ENCODE results near the gene ZNF300. TPM values are rescaled to one million over a fixed set of nuclear protein-coding genes. Genes with fewer than 3 reads are reported as not detected.
A peak's percentile ranks its signal among the peaks of the same experiment; 100 is the strongest.

ZNF300 gene
- total RNA-seq (2014; rRNA removed), result 0.18 TPM in 1 of 2 replicates, not detected in the other
- percentile 21 among the genes with signal in this experiment for Bru-seq, nascent RNA
- BruChase-seq, experiment 1, labeled RNA remaining after a 6-hour chase, result percentile 31 among the genes with signal in this experiment
- percentile 28 among the genes with signal in this experiment for BruChase-seq, experiment 2, labeled RNA remaining after a 2-hour chase
- long read RNA-seq, result 0 reads

DNA sequence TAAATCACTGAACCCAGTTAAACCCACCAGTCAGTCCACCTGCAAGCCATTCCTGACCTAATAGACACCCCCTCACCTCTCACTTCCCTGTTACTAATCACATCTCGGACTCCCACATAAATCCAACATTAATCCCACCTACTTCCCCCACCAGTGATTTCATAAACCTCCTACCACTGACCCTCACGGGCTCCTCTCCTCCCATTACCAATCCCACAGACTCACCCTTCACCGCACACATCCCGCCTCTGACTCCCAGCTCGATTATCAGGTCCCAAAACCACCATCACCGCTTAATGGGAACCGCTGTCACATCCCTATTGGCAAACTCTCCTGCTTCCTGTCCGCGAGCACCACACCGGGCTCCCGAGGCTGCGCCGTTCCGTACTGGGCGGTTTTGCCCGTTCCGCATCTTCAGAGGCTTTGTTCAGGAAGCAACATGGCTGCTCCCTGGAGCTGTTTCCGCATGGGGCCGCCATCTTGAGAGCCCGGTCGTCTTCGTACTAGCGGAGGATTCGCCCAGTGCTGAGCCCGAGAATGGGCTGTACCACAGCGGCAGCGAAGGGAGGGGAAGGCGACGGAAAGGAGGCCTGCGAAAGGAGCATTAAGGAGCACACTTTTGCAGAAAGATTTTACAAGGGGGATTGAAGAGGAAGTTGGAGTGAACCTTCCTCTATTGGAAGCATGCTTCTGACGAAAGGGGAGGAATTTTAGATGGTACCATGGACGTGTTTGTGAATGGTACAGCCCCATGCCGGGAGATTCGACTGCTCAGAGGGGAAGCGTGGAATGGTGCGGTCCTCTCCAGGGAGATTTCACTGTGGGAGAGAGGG lies at the start of gene ZNF300:
ZNF300 (minus strand) TSS at position 502 of the 833 bp plus-strand sequence. CDS start 1,825 bp downstream, outside the sequence.
- BruUV-seq (replicated peaks), result no TSS peak
- Histone ChIP-seq H3K27ac (ENCODE audit: low read length) (no peak within 1 kb of the TSS), H3K9me3 (ENCODE audit: low read length) (peaks cover 71% of the 10 kb centered on the region), H3K4me2 (ENCODE audit: low read length) (no peak within 1 kb of the TSS), H3K79me2 (ENCODE audit: low read length) (no peaks in the 10 kb centered on the region), H2AFZ (ENCODE audit: low read length) (0 out of 2 replicates have a peak within 1 kb of the TSS, but pooled peaks have one; percentile 10), H3K4me3 (ENCODE audit: low read length) (no peak within 1 kb of the TSS), H3K9me2 (replicated peaks; ENCODE audit: low read length) (no peaks in the 10 kb centered on the region), H3K4me1 (ENCODE audit: insufficient read depth, low read length) (no peaks in the 10 kb centered on the region), H3F3A (ENCODE audit: low read length, unreplicated experiment) (no peaks in the 10 kb centered on the region), H3K36me3 (ENCODE audit: low read depth, low read length) (no peaks in the 10 kb centered on the region), H3K27me3 (ENCODE audit: low read length) (no peaks in the 10 kb centered on the region), H4K20me1 (ENCODE audit: low read length) (no peaks in the 10 kb centered on the region), H3K9ac (ENCODE audit: low read length) (no peak within 1 kb of the TSS)
- intact Hi-C loops (cut with micrococcal nuclease), result no loop called here
- ATAC-seq, result no peak
- ChIA-PET POLR2A (ENCODE audit: unreplicated experiment) (no interaction called here), CTCF (no interaction called here)
- no peak for DNase-seq
- TF ChIP-seq EZH2 (IDR thresholded peaks at IDR 0.05; ENCODE audit: low read length, unreplicated experiment) (no peak), EZH2phosphoT487 (IDR thresholded peaks at IDR 0.05; ENCODE audit: borderline replicate concordance, low read length) (no peak)
- TF ChIP-seq, protein P1, sequence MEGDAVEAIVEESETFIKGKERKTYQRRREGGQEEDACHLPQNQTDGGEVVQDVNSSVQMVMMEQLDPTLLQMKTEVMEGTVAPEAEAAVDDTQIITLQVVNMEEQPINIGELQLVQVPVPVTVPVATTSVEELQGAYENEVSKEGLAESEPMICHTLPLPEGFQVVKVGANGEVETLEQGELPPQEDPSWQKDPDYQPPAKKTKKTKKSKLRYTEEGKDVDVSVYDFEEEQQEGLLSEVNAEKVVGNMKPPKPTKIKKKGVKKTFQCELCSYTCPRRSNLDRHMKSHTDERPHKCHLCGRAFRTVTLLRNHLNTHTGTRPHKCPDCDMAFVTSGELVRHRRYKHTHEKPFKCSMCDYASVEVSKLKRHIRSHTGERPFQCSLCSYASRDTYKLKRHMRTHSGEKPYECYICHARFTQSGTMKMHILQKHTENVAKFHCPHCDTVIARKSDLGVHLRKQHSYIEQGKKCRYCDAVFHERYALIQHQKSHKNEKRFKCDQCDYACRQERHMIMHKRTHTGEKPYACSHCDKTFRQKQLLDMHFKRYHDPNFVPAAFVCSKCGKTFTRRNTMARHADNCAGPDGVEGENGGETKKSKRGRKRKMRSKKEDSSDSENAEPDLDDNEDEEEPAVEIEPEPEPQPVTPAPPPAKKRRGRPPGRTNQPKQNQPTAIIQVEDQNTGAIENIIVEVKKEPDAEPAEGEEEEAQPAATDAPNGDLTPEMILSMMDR (conservative IDR thresholded peaks at IDR 0.05; ENCODE audit: low read depth, low read length), result no peak

DNA sequence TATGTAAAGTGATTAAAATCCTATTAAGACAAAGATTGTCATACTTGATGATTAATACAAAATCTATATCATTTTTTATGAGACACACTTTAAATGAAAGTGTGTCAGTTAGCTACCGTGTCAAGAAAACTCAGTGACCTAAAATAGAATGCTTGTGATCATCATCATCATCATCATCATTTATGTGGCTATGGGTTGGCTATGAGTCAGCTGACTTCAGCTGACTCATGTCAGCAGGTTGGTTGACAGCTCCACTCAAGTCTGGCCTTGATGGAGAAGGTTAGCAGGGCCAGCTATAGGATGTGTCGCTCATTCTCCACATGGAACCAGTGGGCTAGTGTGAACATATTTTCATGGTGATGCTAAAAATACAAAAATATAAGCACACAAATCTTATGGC lies 43.8 kb upstream of the ZNF300 start:
- no peak overlapping the region for H2AFZ ChIP-seq (ENCODE audit: low read length)
- peaks cover 7% of the 10 kb centered on the region; the same call in 1 of the 2 replicates for H3K36me3 ChIP-seq (ENCODE audit: low read depth, low read length)
- H3K79me2 ChIP-seq (ENCODE audit: low read length), result no peaks in the 10 kb centered on the region
- H3K27ac ChIP-seq (ENCODE audit: low read length), result no peak overlapping the region
- no peaks in the 10 kb centered on the region for H3K4me1 ChIP-seq (ENCODE audit: insufficient read depth, low read length)
- no peak overlapping the region for H3K4me2 ChIP-seq (ENCODE audit: low read length)
- intact Hi-C loops (cut with micrococcal nuclease), result no loop called here
- TF ChIP-seq EZH2 (IDR thresholded peaks at IDR 0.05; ENCODE audit: low read length, unreplicated experiment), result no peak
- no peak for TF ChIP-seq EZH2phosphoT487 (IDR thresholded peaks at IDR 0.05; ENCODE audit: borderline replicate concordance, low read length)
- TF ChIP-seq, protein P1 (conservative IDR thresholded peaks at IDR 0.05; ENCODE audit: low read depth, low read length), result no peak
- no TSS peak for BruUV-seq (replicated peaks)
- ATAC-seq (no peak), DNase-seq (no peak)
- H3K9me3 ChIP-seq (ENCODE audit: low read length), result peaks cover 67% of the 10 kb centered on the region
- CTCF ChIA-PET, result no interaction called here
- H3K9me2 ChIP-seq (replicated peaks; ENCODE audit: low read length), result no peaks in the 10 kb centered on the region
- H4K20me1 ChIP-seq (ENCODE audit: low read length), result no peaks in the 10 kb centered on the region
- H3F3A ChIP-seq (ENCODE audit: low read length, unreplicated experiment), result no peaks in the 10 kb centered on the region
- no peak overlapping the region for H3K9ac ChIP-seq (ENCODE audit: low read length)
- H3K4me3 ChIP-seq (ENCODE audit: low read length), result no peak overlapping the region
- H3K27me3 ChIP-seq (ENCODE audit: low read length), result no peaks in the 10 kb centered on the region
- POLR2A ChIA-PET (ENCODE audit: unreplicated experiment), result no interaction called here

Measured in PC-3 (cell line).